ENCODE data around the gene XRCC2.

The XRCC2 gene

DNA sequence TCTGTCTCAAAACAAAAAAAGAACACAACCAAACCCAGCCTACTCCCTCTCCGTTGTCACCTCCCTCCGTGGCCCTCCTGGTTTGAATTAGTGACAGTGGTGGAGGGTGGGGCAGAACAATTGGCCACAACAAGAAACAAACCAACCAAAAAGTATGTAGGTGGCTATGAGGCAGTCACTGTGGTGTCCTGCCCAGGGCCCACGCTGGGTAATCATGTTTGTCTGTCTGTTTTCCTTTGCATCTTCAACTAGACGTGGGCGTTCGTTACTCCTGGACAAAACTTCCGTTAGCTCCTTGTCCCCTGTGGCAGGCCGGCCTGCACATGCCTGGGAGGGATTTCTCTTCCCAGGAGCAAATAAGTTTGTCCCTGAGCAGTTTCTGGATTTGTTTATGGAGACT, 78.4 kb downstream of the XRCC2 start:
- DNase-seq (ENCODE audit: low read depth), result no peak
- TF ChIP-seq, protein P1, sequence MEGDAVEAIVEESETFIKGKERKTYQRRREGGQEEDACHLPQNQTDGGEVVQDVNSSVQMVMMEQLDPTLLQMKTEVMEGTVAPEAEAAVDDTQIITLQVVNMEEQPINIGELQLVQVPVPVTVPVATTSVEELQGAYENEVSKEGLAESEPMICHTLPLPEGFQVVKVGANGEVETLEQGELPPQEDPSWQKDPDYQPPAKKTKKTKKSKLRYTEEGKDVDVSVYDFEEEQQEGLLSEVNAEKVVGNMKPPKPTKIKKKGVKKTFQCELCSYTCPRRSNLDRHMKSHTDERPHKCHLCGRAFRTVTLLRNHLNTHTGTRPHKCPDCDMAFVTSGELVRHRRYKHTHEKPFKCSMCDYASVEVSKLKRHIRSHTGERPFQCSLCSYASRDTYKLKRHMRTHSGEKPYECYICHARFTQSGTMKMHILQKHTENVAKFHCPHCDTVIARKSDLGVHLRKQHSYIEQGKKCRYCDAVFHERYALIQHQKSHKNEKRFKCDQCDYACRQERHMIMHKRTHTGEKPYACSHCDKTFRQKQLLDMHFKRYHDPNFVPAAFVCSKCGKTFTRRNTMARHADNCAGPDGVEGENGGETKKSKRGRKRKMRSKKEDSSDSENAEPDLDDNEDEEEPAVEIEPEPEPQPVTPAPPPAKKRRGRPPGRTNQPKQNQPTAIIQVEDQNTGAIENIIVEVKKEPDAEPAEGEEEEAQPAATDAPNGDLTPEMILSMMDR (IDR thresholded peaks at IDR 0.05; ENCODE audit: insufficient read depth, low read depth, low read length, missing control alignments), result no peak
- H3K4me3 ChIP-seq (ENCODE audit: low read length), result no peak overlapping the region

GRCh38 chr7:152596824-152597223, 79.1 kb downstream of the XRCC2 start:
- DNase-seq (ENCODE audit: low read depth), result no peak
- TF ChIP-seq, protein P1 (IDR thresholded peaks at IDR 0.05; ENCODE audit: insufficient read depth, low read depth, low read length, missing control alignments), result no peak
- no peak overlapping the region for H3K4me3 ChIP-seq (ENCODE audit: low read length)

Measured in epithelial cell of esophagus (primary cell).